ENCODE data around the gene ZDHHC14.

DNA sequence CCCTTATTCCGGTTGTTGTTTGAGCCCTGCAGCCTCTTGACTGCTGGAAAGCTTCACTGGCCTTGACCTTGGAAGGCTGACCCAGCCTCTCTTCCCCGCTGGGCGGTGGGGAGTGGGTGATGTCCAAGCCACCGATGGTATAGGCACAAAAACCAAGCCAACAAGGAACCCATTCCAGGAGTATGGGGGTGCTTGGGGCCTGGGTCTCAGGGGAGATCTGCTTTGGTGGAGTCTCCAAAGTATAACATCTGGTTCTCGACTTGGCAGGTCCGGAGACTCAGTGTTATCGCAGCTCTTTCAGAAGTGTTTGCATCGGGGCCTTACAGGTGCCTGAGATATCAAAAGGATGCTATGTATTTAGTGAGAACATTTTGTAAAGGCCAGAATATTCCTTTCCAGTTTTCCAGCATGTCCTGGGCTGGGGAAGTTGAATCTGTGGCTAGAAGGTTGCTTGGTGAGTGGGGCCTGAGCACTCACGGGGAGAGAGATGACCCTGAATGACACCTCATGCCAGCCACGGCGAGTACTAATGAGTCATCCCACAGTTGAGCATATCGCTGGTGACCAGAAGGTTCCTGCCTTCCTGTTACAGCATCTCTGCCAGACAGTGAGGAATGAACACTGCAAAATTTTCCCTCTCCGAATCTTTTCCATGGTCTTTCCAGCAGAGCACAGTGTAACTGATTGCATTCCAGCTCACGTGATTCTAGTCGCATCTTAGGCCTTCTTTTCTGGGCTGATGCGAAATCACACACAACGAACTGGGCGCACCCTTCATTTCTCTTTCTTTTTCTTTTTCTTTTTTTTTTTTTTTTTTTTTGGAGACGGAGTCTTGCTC is 133.9 kb downstream of the ZDHHC14 start:
- no peak for TF ChIP-seq POLR2A (IDR thresholded peaks at IDR 0.05; ENCODE audit: control extremely low read depth in 1 of 2, low read depth in 2 of 2, low read length in 2 of 2)
- TF ChIP-seq NRF1 (IDR thresholded peaks at IDR 0.05; ENCODE audit: low read depth, low read length) = no peak
- no peak for TF ChIP-seq YY1 (IDR thresholded peaks at IDR 0.05; ENCODE audit: low read depth, low read length)
- TF ChIP-seq, protein P1, sequence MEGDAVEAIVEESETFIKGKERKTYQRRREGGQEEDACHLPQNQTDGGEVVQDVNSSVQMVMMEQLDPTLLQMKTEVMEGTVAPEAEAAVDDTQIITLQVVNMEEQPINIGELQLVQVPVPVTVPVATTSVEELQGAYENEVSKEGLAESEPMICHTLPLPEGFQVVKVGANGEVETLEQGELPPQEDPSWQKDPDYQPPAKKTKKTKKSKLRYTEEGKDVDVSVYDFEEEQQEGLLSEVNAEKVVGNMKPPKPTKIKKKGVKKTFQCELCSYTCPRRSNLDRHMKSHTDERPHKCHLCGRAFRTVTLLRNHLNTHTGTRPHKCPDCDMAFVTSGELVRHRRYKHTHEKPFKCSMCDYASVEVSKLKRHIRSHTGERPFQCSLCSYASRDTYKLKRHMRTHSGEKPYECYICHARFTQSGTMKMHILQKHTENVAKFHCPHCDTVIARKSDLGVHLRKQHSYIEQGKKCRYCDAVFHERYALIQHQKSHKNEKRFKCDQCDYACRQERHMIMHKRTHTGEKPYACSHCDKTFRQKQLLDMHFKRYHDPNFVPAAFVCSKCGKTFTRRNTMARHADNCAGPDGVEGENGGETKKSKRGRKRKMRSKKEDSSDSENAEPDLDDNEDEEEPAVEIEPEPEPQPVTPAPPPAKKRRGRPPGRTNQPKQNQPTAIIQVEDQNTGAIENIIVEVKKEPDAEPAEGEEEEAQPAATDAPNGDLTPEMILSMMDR (IDR thresholded peaks at IDR 0.05; ENCODE audit: control extremely low read depth in 1 of 3, insufficient read depth in 1 of 3, low read depth in 1 of 3, low read length in 3 of 3) = no peak
- no peak for TF ChIP-seq POLR2AphosphoS5 (IDR thresholded peaks at IDR 0.05; ENCODE audit: low read depth, low read length)
- no peak for TF ChIP-seq RNF2 (IDR thresholded peaks at IDR 0.05; ENCODE audit: borderline replicate concordance, low read depth, low read length, missing control alignments, poor library complexity, severe bottlenecking)
- TF ChIP-seq CREB1 (IDR thresholded peaks at IDR 0.05) = no peak
- TF ChIP-seq, protein P2, sequence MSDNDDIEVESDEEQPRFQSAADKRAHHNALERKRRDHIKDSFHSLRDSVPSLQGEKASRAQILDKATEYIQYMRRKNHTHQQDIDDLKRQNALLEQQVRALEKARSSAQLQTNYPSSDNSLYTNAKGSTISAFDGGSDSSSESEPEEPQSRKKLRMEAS (IDR thresholded peaks at IDR 0.05) = no peak
- TF ChIP-seq EP300 (IDR thresholded peaks at IDR 0.05; ENCODE audit: borderline replicate concordance in 1 of 2, low read depth in 2 of 2, low read length in 2 of 2) = no peak
- no peak for TF ChIP-seq EZH2 (IDR thresholded peaks at IDR 0.05; ENCODE audit: low read depth, low read length, severe bottlenecking)
- TF ChIP-seq TCF12 (IDR thresholded peaks at IDR 0.05; ENCODE audit: low read depth, low read length) = no peak
- no peak for TF ChIP-seq EGR1 (IDR thresholded peaks at IDR 0.05; ENCODE audit: borderline replicate concordance, low read depth, low read length)
